ENCODE results near the gene AATF. TPM values are rescaled to one million over a fixed set of nuclear protein-coding genes. Genes with fewer than 3 reads are reported as not detected.
A peak's percentile ranks its signal among the peaks of the same experiment; 100 is the strongest.

AATF gene
- total and polyA plus RNA-seq, 10 donors, result 28.7 to 59.0 (median 35.2) TPM

GRCh38 chr17:36934692-36935630, 13.8 kb upstream of the AATF start:
- H3K4me3 ChIP-seq, result peak overlapping the region in 5 of 8 donors; percentile 14 to 57 (median 25)
- H3K4me1 ChIP-seq, result peaks cover 58 to 91% (median 82%) of the 10 kb centered on the region in 6 donors
- H3K9me3 ChIP-seq, result peaks cover 0 to 4% (median 0%) of the 10 kb centered on the region in 8 donors
- no peak for DNase-seq
- H3K27ac ChIP-seq, result no peak overlapping the region
- H3K36me3 ChIP-seq, result no peaks in the 10 kb centered on the region
- WGBS, 5 donors, result 3 to 8% (median 3%) methylated on average over 47 to 79 of the region's 79 CpGs
- no peak for TF ChIP-seq POLR2A (IDR thresholded peaks at IDR 0.05)
- peak in 1 of 3 donors; percentile 17 for TF ChIP-seq POLR2AphosphoS5 (IDR thresholded peaks at IDR 0.05)
- TF ChIP-seq CTCF (IDR thresholded peaks at IDR 0.05 in 8 of 11, conservative IDR thresholded peaks at IDR 0.05 in 3 of 11), result no peak
- intact Hi-C loops (cut with DNase I; ENCODE audit: low total_unique reads), result no loop called here
- peaks cover 46 to 100% (median 100%) of the 10 kb centered on the region in 7 donors for H3K27me3 ChIP-seq (replicated peaks in 1 of 7)

- WGBS, 5 donors, result 4 to 7% (median 4%) methylated on average over 42 to 49 of the region's 49 CpGs
- Histone ChIP-seq H3K27ac (no peak overlapping the region), H3K4me3 (peak overlapping the region in 6 of 8 donors; percentile 4 to 57 (median 24)), H3K9me3 (peaks cover 0 to 4% (median 0%) of the 10 kb centered on the region in 8 donors), H3K36me3 (no peaks in the 10 kb centered on the region), H3K27me3 (replicated peaks in 1 of 7) (peaks cover 51 to 100% (median 100%) of the 10 kb centered on the region in 7 donors), H3K4me1 (peaks cover 58 to 100% (median 82%) of the 10 kb centered on the region in 6 donors)
- intact Hi-C loops (cut with DNase I; ENCODE audit: low total_unique reads), result no loop called here
- no peak for DNase-seq
- no peak for TF ChIP-seq CTCF (IDR thresholded peaks at IDR 0.05 in 8 of 11, conservative IDR thresholded peaks at IDR 0.05 in 3 of 11)
- TF ChIP-seq POLR2A (IDR thresholded peaks at IDR 0.05), result no peak
- no peak for TF ChIP-seq POLR2AphosphoS5 (IDR thresholded peaks at IDR 0.05)
Measured at GRCh38 chr17:36935671-36936454, 12.9 kb upstream of the AATF start.

GRCh38 chr17:36936455-36937000, 12.2 kb upstream of the AATF start:
- H3K9me3 ChIP-seq, result peaks cover 0 to 4% (median 0%) of the 10 kb centered on the region in 8 donors
- TF ChIP-seq POLR2AphosphoS5 (IDR thresholded peaks at IDR 0.05) (no peak), POLR2A (IDR thresholded peaks at IDR 0.05) (no peak), CTCF (IDR thresholded peaks at IDR 0.05 in 8 of 11, conservative IDR thresholded peaks at IDR 0.05 in 3 of 11) (no peak)
- no peak for DNase-seq
- peak overlapping the region in 7 of 8 donors; percentile 4 to 57 (median 23) for H3K4me3 ChIP-seq
- peaks cover 58 to 98% (median 81%) of the 10 kb centered on the region in 6 donors for H3K4me1 ChIP-seq
- intact Hi-C loops (cut with DNase I; ENCODE audit: low total_unique reads), result no loop called here
- WGBS, 5 donors, result 1 to 4% (median 2%) methylated on average over 27 to 58 of the region's 58 CpGs
- H3K27me3 ChIP-seq (replicated peaks in 1 of 7), result peaks cover 53 to 100% (median 100%) of the 10 kb centered on the region in 7 donors
- H3K27ac ChIP-seq, result no peak overlapping the region
- no peaks in the 10 kb centered on the region for H3K36me3 ChIP-seq
